GM10266 (cell line): ENCODE results near the gene SCAND1.

Experiments
- DNase-seq: peaks from one replicate; pipeline ENCODE4 v3.0.0; 2012; ENCODE audit errors: extremely low spot score
- CTCF ChIP-seq: IDR thresholded peaks from 2 replicates; pipeline ENCODE4 v1.5.1; 2012; ENCODE audit warnings: mild to moderate bottlenecking, low read depth; ENCODE audit not compliant: control insufficient read depth, insufficient read depth; ENCODE audit errors: missing control alignments

SCAND1 gene

DNA sequence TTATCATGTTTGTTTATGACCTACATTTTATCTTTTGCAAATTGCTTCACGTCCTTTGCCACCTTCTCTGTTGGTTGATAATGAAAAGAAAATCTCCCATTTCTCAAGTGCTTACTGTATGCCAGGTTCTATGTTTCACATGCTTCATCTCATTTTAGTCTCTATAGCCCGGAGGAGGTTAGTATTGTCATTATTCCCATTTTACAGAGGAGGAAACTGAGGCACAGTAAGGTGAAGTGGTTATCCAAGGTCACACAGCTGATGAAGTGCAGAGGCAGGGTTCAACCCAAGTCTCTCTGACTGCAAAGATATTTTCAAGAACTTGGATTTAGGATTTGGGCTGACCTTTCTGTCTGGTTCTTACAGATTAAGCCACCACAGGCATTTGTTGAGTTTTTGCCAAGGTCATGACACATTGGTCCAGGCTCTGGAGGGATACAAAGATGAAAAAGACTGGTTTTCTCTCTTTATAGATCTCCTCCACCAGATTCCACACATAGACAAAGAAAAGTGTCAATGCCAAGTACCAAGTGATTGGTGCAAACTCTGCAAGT, 34.7 kb upstream of the SCAND1 start:
- no peak for TF ChIP-seq CTCF
- no peak for DNase-seq

GRCh38 chr20:35985806-35986205, 31.5 kb upstream of the SCAND1 start:
- DNase-seq, result no peak
- TF ChIP-seq CTCF, result no peak

GRCh38 chr20:35984382-35984781, 30.1 kb upstream of the SCAND1 start:
- no peak for TF ChIP-seq CTCF

GRCh38 chr20:35981969-35982368, 27.7 kb upstream of the SCAND1 start:
- no peak for TF ChIP-seq CTCF
- DNase-seq, result no peak

More at GRCh38 chr20:35984382-35984781, 30.1 kb upstream of the SCAND1 start:
- no peak for DNase-seq

GRCh38 chr20:35979544-35979943, 25.2 kb upstream of the SCAND1 start:
- no peak for DNase-seq
- no peak for TF ChIP-seq CTCF

DNA sequence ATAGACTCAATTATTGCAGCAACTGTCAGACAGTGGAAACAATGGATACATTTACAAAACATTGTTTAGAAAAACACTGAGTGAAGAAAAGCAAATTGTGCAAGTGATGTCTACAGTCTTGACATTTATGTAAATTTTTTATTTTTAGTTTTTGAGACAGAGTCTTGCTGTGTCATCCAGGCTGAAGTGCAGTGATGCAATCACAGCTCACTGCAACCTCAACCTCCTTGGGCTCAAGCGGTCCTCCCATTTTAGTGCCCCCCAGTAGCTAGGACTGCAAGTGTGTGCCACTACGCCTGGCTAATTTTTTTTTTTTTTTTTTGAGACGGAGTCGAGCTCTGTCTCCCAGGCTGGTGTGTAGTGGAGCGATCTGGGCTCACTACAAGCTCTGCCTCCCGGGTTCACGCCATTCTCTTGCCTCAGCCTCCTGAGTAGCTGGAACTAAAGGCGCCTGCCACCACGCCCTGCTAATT, 23.8 kb upstream of the SCAND1 start:
- no peak for TF ChIP-seq CTCF
- no peak for DNase-seq

GRCh38 chr20:35975576-35976373, 21.5 kb upstream of the SCAND1 start:
- no peak for DNase-seq
- TF ChIP-seq CTCF, result no peak
